Activated CD4-positive, CD25-positive, alpha-beta regulatory T cell treated with anti-CD3 and anti-CD28 coated beads, Interleukin-2, amount 50 U/mL, for 16 hours (primary cell): ENCODE measurements around the gene ABAT.

Experiments
- DNase-seq: peaks from one replicate; pipeline ENCODE4 v3.0.0-alpha.2; 2020; ENCODE audit warnings: low read depth, low spot score

The ABAT gene

DNA sequence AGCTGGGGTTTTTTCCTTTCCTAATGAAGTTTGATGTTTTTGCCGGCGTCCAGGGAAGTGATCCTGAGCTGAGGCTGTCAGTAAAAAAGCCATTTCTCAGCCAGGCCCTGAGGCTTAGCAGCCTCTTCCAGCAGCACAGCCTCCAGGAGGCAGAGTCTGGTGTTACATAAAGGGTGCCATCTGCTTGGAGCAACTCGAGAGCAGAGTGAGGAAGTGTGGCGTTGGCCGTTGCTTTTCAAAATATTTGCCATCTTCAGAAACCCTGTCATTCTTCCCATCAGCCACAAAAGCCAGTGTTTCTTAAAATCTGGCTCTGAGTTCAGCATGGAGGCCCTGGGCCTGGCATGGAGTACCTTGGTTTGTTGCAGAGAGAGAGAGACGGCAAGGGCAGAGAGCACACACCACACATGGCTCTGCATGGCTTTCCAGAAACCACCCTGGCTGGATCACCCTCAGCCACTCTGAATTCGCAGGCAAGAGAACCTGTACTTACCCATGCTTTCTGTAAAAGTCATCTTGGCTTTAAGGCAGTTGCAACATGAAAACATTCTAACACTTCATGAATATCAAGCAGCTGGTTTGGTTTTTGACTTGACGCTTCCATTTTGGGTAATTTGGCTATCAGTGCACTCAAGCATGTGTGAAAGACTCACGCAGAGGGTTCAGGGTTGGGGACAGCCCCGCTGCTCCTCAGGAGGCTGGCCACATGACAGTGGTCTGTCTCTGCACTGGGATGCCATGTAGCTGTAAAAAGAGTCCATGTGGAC is 144.3 kb downstream of the ABAT start:
- no peak for DNase-seq

DNA sequence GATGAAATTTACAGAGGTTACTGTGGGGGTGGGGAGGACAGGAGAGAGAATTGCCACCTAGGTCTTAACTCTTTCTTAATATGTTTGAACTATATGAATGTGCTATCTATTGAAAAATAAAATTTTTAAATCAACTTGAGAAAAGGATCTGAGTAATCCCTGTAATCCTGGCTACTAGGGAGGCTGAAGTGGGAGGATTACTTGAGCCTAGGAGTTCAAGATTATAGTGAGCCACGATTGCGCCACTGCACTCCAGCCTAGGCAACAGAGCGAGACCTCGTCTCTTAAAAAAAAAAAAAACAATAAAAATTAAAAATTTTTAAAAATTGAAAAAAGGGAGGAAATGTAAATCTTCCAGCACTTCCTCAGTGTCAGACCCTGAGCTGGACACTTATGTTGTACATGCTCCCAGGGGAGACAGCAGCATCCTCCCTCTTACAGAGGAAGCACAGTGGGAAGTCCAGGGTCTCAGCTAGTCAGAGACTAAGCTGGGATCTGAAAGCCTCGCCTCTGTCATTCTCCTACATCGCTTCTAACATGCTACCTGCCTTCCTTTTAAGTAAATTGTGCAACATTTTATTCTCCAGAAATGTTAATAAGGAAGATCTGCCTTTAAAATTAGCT is 145.1 kb downstream of the ABAT start:
- no peak for DNase-seq

DNA sequence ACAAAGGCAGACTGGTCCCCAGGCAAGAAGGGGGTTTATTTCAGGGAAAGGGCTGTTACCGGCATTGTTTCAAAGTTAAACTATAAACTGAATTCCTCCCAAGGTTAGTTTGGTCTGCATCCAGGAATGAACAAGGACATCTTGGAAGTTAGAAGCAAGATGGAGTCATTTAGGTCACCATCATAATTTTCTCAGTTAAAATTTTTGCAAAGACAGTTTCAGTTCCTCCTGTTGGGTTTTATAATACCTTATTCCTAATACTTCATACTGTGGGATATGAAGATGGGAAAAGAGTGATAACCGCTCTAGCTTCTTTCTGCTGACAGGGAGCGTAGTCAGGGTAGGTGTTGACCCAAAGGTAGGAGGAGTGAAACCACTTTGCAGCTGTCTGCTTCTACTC is 148.0 kb downstream of the ABAT start:
- no peak for DNase-seq

DNA sequence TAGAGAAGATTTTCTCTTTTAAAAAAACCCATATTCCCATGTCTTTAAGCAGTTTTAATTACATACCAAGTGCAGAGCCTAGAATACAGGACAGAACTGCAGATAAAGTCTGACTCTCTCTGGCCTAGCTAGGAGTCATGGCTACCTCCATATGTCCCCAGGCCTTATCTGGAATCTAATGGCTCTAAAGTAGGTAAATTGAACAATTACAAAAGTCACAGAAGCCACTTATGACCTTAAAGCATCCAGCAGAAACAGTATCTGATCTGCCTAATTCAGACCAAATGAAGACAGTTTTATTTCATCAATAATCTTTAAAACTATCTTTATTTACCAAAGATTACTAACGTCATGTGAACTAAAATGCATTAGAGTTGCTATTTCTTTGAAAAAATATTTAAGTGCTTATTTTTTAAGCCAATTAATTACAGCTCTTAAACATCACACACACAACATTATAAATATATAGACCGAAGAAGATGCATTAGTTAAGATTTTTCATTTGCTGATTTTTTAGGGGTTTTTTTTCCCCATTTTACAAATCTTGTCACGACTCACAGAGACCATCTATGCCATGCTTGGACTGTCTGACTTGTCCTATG is 152.0 kb downstream of the ABAT start:
- no peak for DNase-seq

DNA sequence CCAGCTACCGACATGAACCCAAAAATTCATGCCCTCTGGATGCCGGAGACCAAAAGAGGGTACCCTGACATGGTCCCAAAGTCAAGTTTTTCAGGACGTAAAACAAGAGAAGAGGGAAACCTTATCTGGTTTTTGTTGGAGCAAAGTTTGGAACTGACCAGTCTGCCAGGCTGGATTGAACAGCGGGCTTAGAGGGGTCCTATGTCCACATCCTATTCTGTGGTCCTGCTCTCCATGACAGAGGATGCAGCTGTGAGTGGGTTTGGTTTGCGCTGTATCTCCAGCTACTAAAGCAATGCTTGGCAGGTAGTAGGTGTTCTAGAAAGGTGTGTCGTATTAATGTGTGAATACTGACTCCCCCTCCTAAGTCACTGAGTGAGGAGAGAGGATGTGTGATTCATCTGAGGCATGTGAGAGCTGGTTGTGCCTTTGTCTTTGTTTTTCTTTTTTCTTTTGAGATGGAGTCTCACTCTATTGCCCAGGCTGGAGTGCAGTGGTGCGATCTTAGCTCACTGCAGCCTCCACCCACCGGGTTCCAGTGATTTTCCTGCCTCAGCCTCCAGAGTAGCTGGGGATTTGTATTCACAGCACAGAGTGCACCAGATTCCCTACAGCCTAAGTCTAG is 154.2 kb downstream of the ABAT start:
- no peak for DNase-seq

DNA sequence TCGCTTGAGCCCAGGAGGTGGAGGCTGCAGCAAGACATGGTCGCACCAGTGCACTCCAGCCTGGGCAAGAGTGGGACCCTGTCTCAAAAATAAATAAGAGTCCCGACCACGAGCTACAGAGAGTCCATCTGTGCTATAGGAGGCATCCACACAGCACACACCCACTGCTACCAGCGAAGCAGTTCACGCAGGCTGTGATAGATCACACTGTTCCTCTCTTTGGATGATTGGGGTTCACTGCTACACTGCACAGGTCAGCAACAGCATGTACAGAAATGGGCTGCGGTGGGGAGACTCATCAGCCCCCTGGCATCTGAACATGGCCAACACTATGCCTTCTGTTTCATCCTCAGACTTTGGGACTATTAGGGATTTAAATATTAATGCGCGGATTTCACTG is 157.0 kb downstream of the ABAT start:
- no peak for DNase-seq

DNA sequence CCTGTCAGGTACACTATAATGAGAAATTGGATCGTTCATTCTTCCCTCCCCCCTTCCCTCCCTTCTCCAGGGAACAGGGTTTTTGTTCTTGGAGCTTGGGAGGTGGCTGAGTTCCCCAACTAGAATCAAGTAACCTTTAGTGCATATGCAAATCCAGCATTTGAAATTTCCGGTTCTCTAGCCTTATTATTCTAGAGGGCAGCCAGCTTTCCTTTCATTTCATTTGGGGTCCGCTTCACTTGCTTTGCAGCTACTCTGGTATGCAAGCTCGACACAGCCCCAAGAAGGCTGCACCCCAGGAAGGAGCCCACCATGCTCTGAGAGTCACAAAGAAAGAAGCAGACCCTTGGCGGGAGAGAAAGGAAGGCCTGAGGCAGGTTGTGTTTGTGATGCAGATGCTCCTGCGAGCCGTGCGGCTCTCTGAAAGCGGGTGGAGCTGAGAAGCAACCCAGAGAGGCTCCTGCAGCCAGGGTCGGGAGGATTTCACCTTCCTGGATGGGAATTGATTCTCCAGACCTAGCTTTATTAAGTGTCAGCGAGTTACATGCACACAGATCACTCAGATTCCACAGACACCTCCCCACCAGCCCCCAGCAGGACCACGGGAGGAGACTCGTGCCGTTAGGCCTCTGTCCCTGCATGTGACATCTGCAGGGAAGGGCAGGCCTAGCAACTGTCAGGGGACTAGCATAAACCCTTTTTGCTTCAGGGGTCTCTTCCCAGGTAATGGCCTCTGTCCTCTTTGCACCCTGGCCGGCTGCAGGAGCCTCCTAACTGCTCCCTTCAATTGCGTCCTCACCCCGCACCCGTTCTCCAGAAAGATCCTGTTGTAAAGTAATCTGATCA is 157.7 kb downstream of the ABAT start:
- no peak for DNase-seq

DNA sequence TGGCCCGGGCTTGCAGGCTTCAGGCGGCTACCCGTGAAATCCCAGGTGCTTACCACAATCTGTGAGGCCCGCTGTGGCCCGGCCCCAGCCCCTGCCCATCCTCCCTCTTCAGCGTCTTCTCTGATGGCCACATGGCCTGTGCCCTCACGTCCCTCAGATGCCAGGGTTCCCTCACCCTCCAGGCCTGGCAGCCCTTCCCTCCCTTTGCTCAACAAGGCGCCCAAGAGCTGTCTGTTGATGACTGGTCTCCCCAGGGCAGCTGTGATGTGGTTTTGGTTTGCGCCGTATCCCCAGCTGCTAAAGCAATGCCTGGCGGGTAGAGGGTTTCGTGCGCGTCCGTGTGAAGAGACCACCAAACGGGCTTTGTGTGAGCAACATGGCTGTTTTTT is 158.3 kb downstream of the ABAT start:
- DNase-seq: no peak
